GM21529 (cell line): ENCODE results near the gene MEIS1.

ENCODE experiments used
- ATAC-seq: cut with Tn5 transposase; IDR thresholded peaks from one replicate; pipeline ENCODE4 v1.9.1; 2021; ENCODE audit not compliant: unreplicated experiment

Gene MEIS1

GRCh38 chr2:66532972-66533868 is 98.3 kb downstream of the MEIS1 start:
- no peak for ATAC-seq

DNA sequence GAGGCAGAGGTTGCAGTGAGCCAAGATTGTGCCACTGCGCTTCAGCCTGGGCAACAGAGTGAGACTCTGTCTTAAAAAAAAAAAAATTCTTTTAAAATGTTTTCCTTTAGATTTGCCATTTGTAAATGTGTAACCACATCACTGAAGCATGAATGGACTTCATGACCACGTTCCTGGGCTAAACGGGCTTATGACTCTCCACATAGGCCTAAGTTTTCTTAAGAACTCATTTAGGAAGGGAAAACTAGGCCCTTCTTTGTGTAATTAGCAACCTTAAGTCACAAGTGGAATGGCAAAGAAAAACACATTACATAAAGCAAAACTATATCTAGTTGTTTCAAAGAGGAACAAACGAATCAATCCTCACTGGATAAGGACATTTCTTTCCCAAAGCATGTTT is 99.5 kb downstream of the MEIS1 start:
- ATAC-seq = no peak

GRCh38 chr2:66535574-66536289 is 100.8 kb downstream of the MEIS1 start:
- ATAC-seq = no peak

- no peak for ATAC-seq
Observed at GRCh38 chr2:66536290-66536673, 101.4 kb downstream of the MEIS1 start.

GRCh38 chr2:66536997-66537396 is 102.1 kb downstream of the MEIS1 start:
- no peak for ATAC-seq

GRCh38 chr2:66538291-66538690 is 103.4 kb downstream of the MEIS1 start:
- ATAC-seq = no peak

DNA sequence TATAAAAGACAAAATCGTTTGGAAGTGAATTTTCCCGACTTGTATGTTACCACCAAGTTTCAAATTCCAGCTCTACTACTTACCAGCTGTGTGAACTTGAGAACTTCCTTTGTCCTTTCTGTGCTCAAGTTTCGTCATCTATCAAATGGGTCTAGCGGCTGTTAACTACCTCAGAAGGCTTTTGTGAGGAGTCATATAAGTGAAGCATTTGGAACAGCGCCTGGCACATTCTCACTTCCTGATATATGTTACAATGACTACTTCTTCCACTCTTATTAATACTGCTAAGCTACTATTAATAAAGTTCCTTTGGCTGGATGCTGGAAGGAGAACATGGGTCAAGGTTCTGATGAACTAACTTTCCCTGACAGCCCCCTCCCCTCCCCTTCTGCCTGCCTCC is 104.5 kb downstream of the MEIS1 start:
- no peak for ATAC-seq

GRCh38 chr2:66541646-66542045 is 106.7 kb downstream of the MEIS1 start:
- no peak for ATAC-seq

GRCh38 chr2:66543257-66543767 is 108.4 kb downstream of the MEIS1 start:
- no peak for ATAC-seq

DNA sequence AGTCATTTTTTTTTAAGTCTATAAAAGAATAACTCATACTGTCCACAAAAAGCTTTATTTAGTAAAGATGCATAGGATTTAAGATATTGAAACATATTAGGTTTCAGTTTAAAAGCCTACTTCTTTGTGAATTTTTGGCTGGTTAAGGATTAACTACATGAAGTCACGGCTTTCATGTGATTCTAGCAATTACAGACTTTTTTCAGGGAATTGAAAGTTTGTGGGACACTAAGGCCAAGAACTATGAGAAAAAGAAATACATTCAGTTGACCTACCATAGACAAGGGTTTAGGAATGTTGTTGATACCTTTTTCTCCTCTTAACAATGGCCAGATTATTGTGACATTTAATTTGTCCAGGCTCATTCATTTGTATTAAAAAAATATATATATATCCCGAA is 109.3 kb downstream of the MEIS1 start:
- no peak for ATAC-seq

DNA sequence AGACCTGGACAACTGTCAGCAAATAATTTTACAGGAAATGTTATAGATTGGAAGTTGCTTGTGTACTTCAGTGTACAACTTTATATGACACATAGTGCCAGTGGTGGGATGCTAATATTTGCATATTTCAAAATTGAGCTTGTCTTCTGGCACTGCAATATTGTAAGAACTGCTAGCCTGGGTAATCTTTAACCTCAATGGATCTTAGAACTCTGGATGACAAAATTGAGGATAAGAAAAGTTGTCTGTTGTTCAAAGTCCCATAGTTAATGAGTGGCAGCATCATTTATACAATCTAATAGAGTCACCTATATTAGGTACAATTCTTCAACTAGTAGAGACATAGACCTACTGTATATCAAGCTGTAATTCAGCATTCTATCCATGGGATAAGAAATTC is 110.3 kb downstream of the MEIS1 start:
- no peak for ATAC-seq

GRCh38 chr2:66547118-66547517 is 112.2 kb downstream of the MEIS1 start:
- no peak for ATAC-seq

DNA sequence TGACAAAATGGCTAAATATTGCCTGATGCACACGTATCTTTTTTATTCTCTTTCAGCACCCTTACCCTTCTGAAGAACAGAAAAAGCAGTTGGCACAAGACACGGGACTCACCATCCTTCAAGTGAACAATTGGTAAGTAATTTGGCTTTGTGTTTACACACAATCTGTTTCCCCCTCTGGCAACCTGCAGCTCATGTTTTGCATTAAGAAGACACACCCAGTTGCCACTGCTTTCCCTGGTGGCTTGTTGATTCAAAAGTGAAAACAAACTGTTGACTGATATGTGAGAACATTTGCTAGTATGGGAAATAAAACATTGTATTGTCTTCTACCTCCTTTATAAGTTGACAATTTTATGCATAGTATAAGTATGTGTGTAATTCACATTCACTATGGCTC is 113.0 kb downstream of the MEIS1 start:
- ATAC-seq = no peak

GRCh38 chr2:66548422-66548821 is 113.5 kb downstream of the MEIS1 start:
- ATAC-seq = no peak

GRCh38 chr2:66550826-66551225 is 115.9 kb downstream of the MEIS1 start:
- ATAC-seq = no peak

- no peak for ATAC-seq
Observed at GRCh38 chr2:66553370-66553769, 118.4 kb downstream of the MEIS1 start.

DNA sequence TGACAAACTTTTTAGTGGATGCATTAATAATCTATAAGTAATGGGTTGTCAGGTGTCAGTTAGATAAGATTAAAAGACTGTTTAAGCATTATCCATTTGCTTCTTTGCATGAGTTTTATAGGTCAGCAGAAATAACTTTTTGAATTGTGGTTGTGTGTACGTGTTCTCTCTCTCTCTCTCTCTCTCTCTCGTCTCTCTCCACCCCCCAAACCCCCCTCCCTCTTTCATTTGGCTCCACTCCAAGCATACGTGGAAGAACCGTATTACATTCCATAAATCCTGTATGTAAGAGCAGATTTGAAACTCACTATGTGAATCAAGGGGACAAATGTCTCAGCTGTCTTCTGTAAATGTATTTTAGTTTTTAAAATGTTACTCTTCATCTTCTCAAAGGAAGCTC is 120.2 kb downstream of the MEIS1 start:
- no peak for ATAC-seq

GRCh38 chr2:66555501-66556324 is 120.8 kb downstream of the MEIS1 start:
- no peak for ATAC-seq

GRCh38 chr2:66559672-66560071 is 124.7 kb downstream of the MEIS1 start:
- no peak for ATAC-seq

GRCh38 chr2:66560683-66561082 is 125.8 kb downstream of the MEIS1 start:
- ATAC-seq = no peak

DNA sequence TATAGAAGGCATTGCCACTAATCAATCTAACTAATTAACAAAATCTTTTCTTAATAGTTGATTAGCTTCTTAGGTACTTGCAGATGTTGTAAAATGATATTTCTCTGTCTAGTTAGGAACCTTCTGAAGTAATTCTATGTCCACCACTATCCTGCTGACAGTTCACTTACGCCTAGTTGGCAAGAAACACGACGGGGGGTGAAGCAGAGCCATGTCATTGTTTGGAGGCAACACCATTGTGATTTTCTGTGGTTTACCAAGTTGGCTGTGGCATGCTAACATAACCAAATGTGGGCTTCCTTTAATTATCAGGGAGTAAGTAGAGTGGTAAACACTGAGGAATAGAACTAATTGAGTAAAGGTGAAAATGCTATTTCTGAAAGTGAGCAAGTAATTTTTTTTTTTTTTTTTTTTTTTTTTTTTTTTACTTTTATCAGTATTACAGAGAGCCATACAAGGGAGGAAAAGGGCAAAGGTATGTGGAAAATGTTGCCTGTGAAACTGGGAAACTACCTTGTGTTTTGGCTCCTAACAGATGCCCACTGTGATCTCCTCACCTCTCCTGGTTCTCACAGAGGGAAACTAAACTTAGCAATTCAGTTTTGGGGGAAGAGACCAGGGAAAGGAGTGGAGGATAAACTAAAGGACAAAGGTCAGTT is 126.8 kb downstream of the MEIS1 start:
- no peak for ATAC-seq
